Gastroesophageal sphincter (tissue), 4 donors: ENCODE results near the gene SOST. TPM values are rescaled to one million over a fixed set of nuclear protein-coding genes. Genes with fewer than 3 reads are reported as not detected.

Source experiments
- ATAC-seq: fragments of 150-250 bp; one replicate; pipeline ENCODE4 v1.9.1; 2016; ENCODE audit warnings: mild to moderate bottlenecking, moderate library complexity
- H3K27ac ChIP-seq, 4 donors: fragments of 200-600 bp; sonication (generic) in 3 of 4; 1 replicate in 3 of 4; 2 replicates in 1 of 4; pipeline ENCODE4 v1.5.1; 2016 to 2019
- H3K27me3 ChIP-seq: fragments of 200-600 bp; sonication (generic); one replicate; pipeline ENCODE4 v1.5.1; 2019
- H3K36me3 ChIP-seq, 2 donors: fragments of 200-600 bp; sonication (generic); one replicate each; pipeline ENCODE4 v1.5.1; 2019; ENCODE audit warnings: control low read depth in 1 of 2
- H3K4me1 ChIP-seq, 3 donors: fragments of 200-600 bp; sonication (generic); 1 replicate in 2 of 3; 2 replicates in 1 of 3; pipeline ENCODE4 v1.5.1; 2016 to 2019; ENCODE audit warnings: control low read depth in 2 of 3
- H3K4me3 ChIP-seq, 2 donors: fragments of 200-600 bp; sonication (generic); one replicate each; pipeline ENCODE4 v1.5.1; 2019; ENCODE audit warnings: mild to moderate bottlenecking in 1 of 2, moderate library complexity in 1 of 2
- H3K9me3 ChIP-seq, 3 donors: fragments of 200-600 bp; sonication (generic); one replicate each; pipeline ENCODE4 v1.5.1; 2017 to 2019; ENCODE audit warnings: control low read depth in 2 of 3
- CTCF ChIP-seq, 4 experiments: fragments of 200-600 bp in 2 of 4; fragments of 450-650 bp in 2 of 4; sonication (generic) in 1 of 4; IDR thresholded peaks; one replicate each; pipeline ENCODE4 v1.5.1; 2017 to 2019; ENCODE audit warnings: antibody characterized with exemption in 4 of 4, mild to moderate bottlenecking in 2 of 4, moderate library complexity in 2 of 4
- EP300 ChIP-seq: sonication (generic); formaldehyde crosslinking; IDR thresholded peaks from one replicate; pipeline ENCODE4 v1.6.1; 2017; ENCODE audit warnings: antibody characterized with exemption, mild to moderate bottlenecking
- POLR2A ChIP-seq, 2 donors: fragments of 450-650 bp; IDR thresholded peaks; one replicate each; pipeline ENCODE4 v1.6.1; 2017; ENCODE audit warnings: antibody characterized with exemption in 2 of 2, mild to moderate bottlenecking in 2 of 2, moderate library complexity in 1 of 2
- POLR2AphosphoS5 ChIP-seq: sonication (generic); formaldehyde crosslinking; IDR thresholded peaks from one replicate; pipeline ENCODE4 v1.6.1; 2017; ENCODE audit warnings: antibody characterized with exemption
- WGBS, 2 donors: methylation state at CpG; one replicate each; pipeline ENCODE4 v1.1.5; 2018; ENCODE audit warnings: low coverage in 1 of 2; 5-methylcytosine and 5-hydroxymethylcytosine counted together
- total RNA-seq, 4 donors: library from RNA; depleted of rRNA; stranded (reverse); fragments of >200 nt; gene quantifications; one replicate each; pipeline ENCODE4 v1.1.0, GENCODE V29; 2016

The SOST gene
- total RNA-seq, 4 donors from 2014 or later = 0.27 TPM; not detected in 3

GRCh38 chr17:43772877-43773648 lies 14.5 kb upstream of the SOST start:
- Histone ChIP-seq H3K27ac (peak overlapping the region in 3 of 4 donors; percentile 10 to 34 (median 12)), H3K9me3 (no peaks in the 10 kb centered on the region), H3K4me1 (peaks cover 2 to 55% (median 24%) of the 10 kb centered on the region in 3 donors), H3K36me3 (peaks cover 0 to 88% of the 10 kb centered on the region in 2 donors), H3K27me3 (no peaks in the 10 kb centered on the region), H3K4me3 (no peak overlapping the region)
- ATAC-seq = no peak
- 61 to 71% methylated on average over 6 to 8 of the region's 10 CpGs for WGBS, 2 donors
- TF ChIP-seq POLR2A (IDR thresholded peaks at IDR 0.05) = no peak
- no peak for TF ChIP-seq POLR2AphosphoS5
- TF ChIP-seq CTCF (IDR thresholded peaks at IDR 0.05) = no peak
- TF ChIP-seq EP300 = no peak

GRCh38 chr17:43771463-43771862 lies 12.9 kb upstream of the SOST start:
- TF ChIP-seq CTCF (IDR thresholded peaks at IDR 0.05) (no peak), POLR2AphosphoS5 (no peak), EP300 (no peak), POLR2A (IDR thresholded peaks at IDR 0.05) (no peak)
- H3K9me3 ChIP-seq = no peaks in the 10 kb centered on the region
- ATAC-seq = no peak
- no peak overlapping the region for H3K27ac ChIP-seq
- H3K27me3 ChIP-seq = no peaks in the 10 kb centered on the region
- peaks cover 0 to 43% (median 11%) of the 10 kb centered on the region in 3 donors for H3K4me1 ChIP-seq
- H3K36me3 ChIP-seq = peaks cover 0 to 93% of the 10 kb centered on the region in 2 donors
- WGBS, 2 donors = 85% methylated on average over 4 of the region's 9 CpGs; no CpG with 5 or more reads in 1 of the 2 donors
- H3K4me3 ChIP-seq = no peak overlapping the region

- TF ChIP-seq POLR2A (IDR thresholded peaks at IDR 0.05) = no peak
- no peak for TF ChIP-seq CTCF (IDR thresholded peaks at IDR 0.05)
- TF ChIP-seq POLR2AphosphoS5 = no peak
- TF ChIP-seq EP300 = no peak
- no peak for ATAC-seq
- H3K4me1 ChIP-seq = peaks cover 0 to 40% (median 6%) of the 10 kb centered on the region in 3 donors
Measured at GRCh38 chr17:43770957-43771356, 12.4 kb upstream of the SOST start.

GRCh38 chr17:43769859-43770258 lies 11.3 kb upstream of the SOST start:
- Histone ChIP-seq H3K36me3 (peaks cover 0 to 89% of the 10 kb centered on the region in 2 donors), H3K9me3 (no peaks in the 10 kb centered on the region), H3K27ac (no peak overlapping the region), H3K4me1 (peaks cover 0 to 31% (median 3%) of the 10 kb centered on the region in 3 donors), H3K4me3 (no peak overlapping the region), H3K27me3 (no peaks in the 10 kb centered on the region)
- 85 to 92% methylated on average over 5 to 6 of the region's 11 CpGs for WGBS, 2 donors
- no peak for ATAC-seq
- TF ChIP-seq POLR2AphosphoS5 = no peak
- TF ChIP-seq POLR2A (IDR thresholded peaks at IDR 0.05) = no peak
- no peak for TF ChIP-seq CTCF (IDR thresholded peaks at IDR 0.05)
- no peak for TF ChIP-seq EP300

More at GRCh38 chr17:43770957-43771356, 12.4 kb upstream of the SOST start:
- Histone ChIP-seq H3K27ac (no peak overlapping the region), H3K9me3 (no peaks in the 10 kb centered on the region), H3K36me3 (peaks cover 0 to 91% of the 10 kb centered on the region in 2 donors), H3K4me3 (no peak overlapping the region), H3K27me3 (no peaks in the 10 kb centered on the region)
- WGBS, 2 donors = 84 to 100% methylated on average over 1 to 2 of the region's 2 CpGs

GRCh38 chr17:43769426-43769825 lies 10.8 kb upstream of the SOST start:
- Histone ChIP-seq H3K4me3 (no peak overlapping the region), H3K27ac (peak overlapping the region in 2 of 4 donors; percentile 26 to 43), H3K27me3 (no peaks in the 10 kb centered on the region), H3K9me3 (no peaks in the 10 kb centered on the region), H3K36me3 (peaks cover 0 to 84% of the 10 kb centered on the region in 2 donors), H3K4me1 (peaks cover 0 to 31% (median 3%) of the 10 kb centered on the region in 3 donors)
- 94% methylated on average over 3 of the region's 16 CpGs; no CpG with 5 or more reads in 1 of the 2 donors for WGBS, 2 donors
- no peak for ATAC-seq
- TF ChIP-seq POLR2A (IDR thresholded peaks at IDR 0.05) (no peak), CTCF (IDR thresholded peaks at IDR 0.05) (no peak), POLR2AphosphoS5 (no peak), EP300 (no peak)
